ENCODE results near the gene BCL2L14.

DNA sequence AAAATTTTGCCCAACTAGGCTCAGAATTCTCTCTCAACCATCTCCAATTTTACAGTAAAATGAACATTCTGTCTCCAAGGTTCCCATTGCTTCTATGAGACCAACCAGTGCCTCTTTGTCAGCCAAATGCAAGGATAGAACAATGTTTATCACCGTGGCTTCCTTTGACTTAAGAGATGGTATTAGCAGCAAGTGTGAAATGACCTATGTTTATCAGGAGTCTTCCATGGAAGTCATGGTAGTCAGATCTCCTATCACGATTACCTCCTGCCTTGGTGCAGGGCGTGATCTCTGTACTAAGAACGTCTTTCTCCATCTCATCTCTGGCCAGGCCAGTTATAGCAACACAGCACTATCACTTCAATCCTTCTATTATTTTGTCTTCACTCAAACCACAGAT is 6.1 kb upstream of the BCL2L14 start:
- TF ChIP-seq, protein P1, sequence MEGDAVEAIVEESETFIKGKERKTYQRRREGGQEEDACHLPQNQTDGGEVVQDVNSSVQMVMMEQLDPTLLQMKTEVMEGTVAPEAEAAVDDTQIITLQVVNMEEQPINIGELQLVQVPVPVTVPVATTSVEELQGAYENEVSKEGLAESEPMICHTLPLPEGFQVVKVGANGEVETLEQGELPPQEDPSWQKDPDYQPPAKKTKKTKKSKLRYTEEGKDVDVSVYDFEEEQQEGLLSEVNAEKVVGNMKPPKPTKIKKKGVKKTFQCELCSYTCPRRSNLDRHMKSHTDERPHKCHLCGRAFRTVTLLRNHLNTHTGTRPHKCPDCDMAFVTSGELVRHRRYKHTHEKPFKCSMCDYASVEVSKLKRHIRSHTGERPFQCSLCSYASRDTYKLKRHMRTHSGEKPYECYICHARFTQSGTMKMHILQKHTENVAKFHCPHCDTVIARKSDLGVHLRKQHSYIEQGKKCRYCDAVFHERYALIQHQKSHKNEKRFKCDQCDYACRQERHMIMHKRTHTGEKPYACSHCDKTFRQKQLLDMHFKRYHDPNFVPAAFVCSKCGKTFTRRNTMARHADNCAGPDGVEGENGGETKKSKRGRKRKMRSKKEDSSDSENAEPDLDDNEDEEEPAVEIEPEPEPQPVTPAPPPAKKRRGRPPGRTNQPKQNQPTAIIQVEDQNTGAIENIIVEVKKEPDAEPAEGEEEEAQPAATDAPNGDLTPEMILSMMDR (IDR thresholded peaks at IDR 0.05 in 2 of 3, conservative IDR thresholded peaks at IDR 0.05 in 1 of 3; ENCODE audit: borderline replicate concordance in 1 of 3, insufficient read depth in 1 of 3, low read depth in 2 of 3, low read length in 2 of 3), result no peak
- TF ChIP-seq POLR2A (IDR thresholded peaks at IDR 0.05; ENCODE audit: borderline replicate concordance, extremely low read depth, insufficient read depth, insufficient read length) (no peak), YY1 (IDR thresholded peaks at IDR 0.05; ENCODE audit: extremely low read depth, insufficient replicate concordance, low read depth, low read length) (no peak)

Data from HCT116 (cell line).